Body of pancreas (tissue), 4 donors: ENCODE measurements around the gene TFDP3.

ENCODE experiments used
- CTCF ChIP-seq, 7 experiments: fragments of 450-650 bp in 4 of 7; fragments of 200-600 bp in 3 of 7; sonication (generic) in 3 of 7; IDR thresholded peaks; one replicate each; pipeline ENCODE4 v1.5.1; 2016 to 2019; ENCODE audit warnings: antibody characterized with exemption in 7 of 7
- POLR2A ChIP-seq, 3 donors: fragments of 450-650 bp; IDR thresholded peaks; one replicate each; pipeline ENCODE4 v1.6.1; 2016; ENCODE audit warnings: antibody characterized with exemption in 3 of 3, mild to moderate bottlenecking in 2 of 3

GRCh38 chrX:133218329-133218728, at the start of gene TFDP3:
- no peak for TF ChIP-seq CTCF (IDR thresholded peaks at IDR 0.05)
- TF ChIP-seq POLR2A (IDR thresholded peaks at IDR 0.05): no peak
